A673 (cell line): ENCODE data around the gene IL17A. TPM values are rescaled to one million over a fixed set of nuclear protein-coding genes. Genes with fewer than 3 reads are reported as not detected.

Experiments used
- Bru-seq: library from RNA; stranded (reverse); fragments of 400-500 nt; gene quantifications from one replicate; lab custom pipeline; 2021; lab: Mats Ljungman, UMichigan
- BruChase-seq, 2 experiments: library from RNA; stranded (reverse); fragments of 400-500 nt; gene quantifications; one replicate each; lab custom pipeline; 2021; lab: Mats Ljungman, UMichigan
- BruUV-seq: library from RNA; stranded (reverse); fragments of 400-500 nt; replicated peaks from 2 replicates; lab custom pipeline; 2021; lab: Mats Ljungman, UMichigan
- CTCF ChIA-PET: fragments of 300-600 bp; sonication (Branson Sonifier 250); formaldehyde crosslinking; loops from one replicate; lab custom pipeline; 2022; ENCODE audit warnings: antibody characterized with exemption; lab: Charles Lee
- POLR2A ChIA-PET: fragments of 300-600 bp; sonication (Branson Sonifier 250); formaldehyde crosslinking; loops from one replicate; lab custom pipeline; 2022; ENCODE audit warnings: antibody characterized with exemption; ENCODE audit not compliant: low non-redundant PET; lab: Charles Lee
- DNase-seq: peaks from one replicate; pipeline ENCODE4 v3.0.0-alpha.2; 2015; ENCODE audit warnings: low spot score
- H3K27ac ChIP-seq: fragments of 200-600 bp; sonication (generic); 2 replicates; pipeline ENCODE4 v1.5.1; 2016; ENCODE audit warnings: mixed run types, low read depth, mild to moderate bottlenecking, mixed read lengths, antibody characterized with exemption, low read length; ENCODE audit not compliant: poor library complexity, severe bottlenecking
- H3K27me3 ChIP-seq: fragments of 200-600 bp; sonication (generic); replicated peaks from 2 replicates; pipeline ENCODE4 v1.6.1; 2017; ENCODE audit warnings: mixed run types, low read depth, mild to moderate bottlenecking, mixed read lengths, antibody characterized with exemption, low read length; ENCODE audit not compliant: insufficient read depth, poor library complexity
- H3K36me3 ChIP-seq: fragments of 200-600 bp; sonication (generic); 2 replicates; pipeline ENCODE4 v1.6.1; 2016; ENCODE audit warnings: mixed run types, mild to moderate bottlenecking, mixed read lengths, antibody characterized with exemption, low read length; ENCODE audit not compliant: insufficient read depth, poor library complexity, severe bottlenecking
- H3K4me1 ChIP-seq: fragments of 200-600 bp; sonication (generic); 2 replicates; pipeline ENCODE4 v1.6.1; 2017; ENCODE audit warnings: mixed run types, mild to moderate bottlenecking, mixed read lengths, antibody characterized with exemption, low read length; ENCODE audit not compliant: insufficient read depth, poor library complexity, severe bottlenecking
- H3K4me3 ChIP-seq: fragments of 200-600 bp; sonication (generic); 2 replicates; pipeline ENCODE4 v1.5.1; 2016; ENCODE audit warnings: low read depth, mixed run types, mild to moderate bottlenecking, mixed read lengths, low read length; ENCODE audit not compliant: poor library complexity, severe bottlenecking
- H3K9me3 ChIP-seq: fragments of 200-600 bp; sonication (generic); 2 replicates; pipeline ENCODE4 v1.6.1; 2016; ENCODE audit warnings: mixed run types, low read depth, mild to moderate bottlenecking, mixed read lengths, antibody characterized with exemption, low read length; ENCODE audit not compliant: poor library complexity, severe bottlenecking
- CTCF ChIP-seq: fragments of 300-800, 200-600 bp; sonication (generic); conservative IDR thresholded peaks from 2 replicates; pipeline ENCODE4 v1.5.1; 2017; ENCODE audit warnings: low read depth, mild to moderate bottlenecking, antibody characterized with exemption, low read length, moderate library complexity, mixed read lengths
- EZH2 ChIP-seq: fragments of 200-600 bp; sonication (generic); IDR thresholded peaks from 2 replicates; pipeline ENCODE4 v1.6.1; 2017; ENCODE audit warnings: borderline replicate concordance, low read depth, mild to moderate bottlenecking, mixed read lengths, antibody characterized with exemption, low read length; ENCODE audit not compliant: poor library complexity, severe bottlenecking
- intact Hi-C: fragments of 100-400 bp; cut with micrococcal nuclease; formaldehyde crosslinking; loops from one replicate; pipeline ENCODE4 v1.10.0; 2022; ENCODE audit not compliant: unreplicated experiment
- long read RNA-seq: library from polyadenylated mRNA; stranded (forward); transcript quantifications from one replicate; pipeline ENCODE4 v2.0.0, GENCODE V29; 2022
- total RNA-seq: library from RNA; stranded (reverse); gene quantifications from 2 replicates; pipeline ENCODE4 v1.2.3, GENCODE V29; 2021

Gene IL17A
- total RNA-seq (not detected in 2 replicates), Bru-seq, nascent RNA (percentile 13 among the genes with signal in this experiment), BruChase-seq, experiment 1, labeled RNA remaining after a 2-hour chase (not detected), BruChase-seq, experiment 2, labeled RNA remaining after a 6-hour chase (not detected)
- long read RNA-seq = 0 reads

GRCh38 chr6:52186075-52186474 lies at the start of gene IL17A:
Gene IL17A, plus strand, starts transcription at chr6:52186375. Its CDS starts 57 bp downstream, at chr6:52186432.
- CTCF ChIA-PET = no interaction called here
- Histone ChIP-seq H3K36me3 (no peaks in the 10 kb centered on the region), H3K9me3 (no peaks in the 10 kb centered on the region), H3K27ac (no peak within 1 kb of the TSS), H3K4me1 (no peaks in the 10 kb centered on the region), H3K4me3 (no peak within 1 kb of the TSS), H3K27me3 (no peaks in the 10 kb centered on the region)
- TF ChIP-seq CTCF (no peak), EZH2 (no peak)
- no peak for DNase-seq
- POLR2A ChIA-PET = no interaction called here
- no TSS peak for BruUV-seq
- intact Hi-C loops = no loop called here

GRCh38 chr6:52136934-52137467 lies 49.2 kb upstream of the IL17A start:
- POLR2A ChIA-PET = no interaction called here
- CTCF ChIA-PET = no interaction called here

GRCh38 chr6:52138284-52138683 lies 47.9 kb upstream of the IL17A start:
- POLR2A ChIA-PET = no interaction called here
- Histone ChIP-seq H3K4me3 (no peak overlapping the region), H3K4me1 (no peaks in the 10 kb centered on the region), H3K27me3 (no peaks in the 10 kb centered on the region), H3K36me3 (no peaks in the 10 kb centered on the region), H3K9me3 (no peaks in the 10 kb centered on the region), H3K27ac (no peak overlapping the region)
- no TSS peak for BruUV-seq
- TF ChIP-seq CTCF = no peak
- TF ChIP-seq EZH2 = no peak
- no peak for DNase-seq
- CTCF ChIA-PET = no interaction called here
- intact Hi-C loops = no loop called here

More at GRCh38 chr6:52136934-52137467, 49.2 kb upstream of the IL17A start:
- no peaks in the 10 kb centered on the region for H3K9me3 ChIP-seq
- no peaks in the 10 kb centered on the region for H3K27me3 ChIP-seq
- H3K27ac ChIP-seq = no peak overlapping the region
- BruUV-seq = no TSS peak
- intact Hi-C loops = no loop called here
- H3K36me3 ChIP-seq = no peaks in the 10 kb centered on the region
- H3K4me3 ChIP-seq = no peak overlapping the region
- no peaks in the 10 kb centered on the region for H3K4me1 ChIP-seq
- TF ChIP-seq CTCF (no peak), EZH2 (no peak)
- no peak for DNase-seq
